HG03159 (cell line): ENCODE measurements around the gene AGTRAP.

ENCODE experiments used
- ATAC-seq: cut with Tn5 transposase; IDR thresholded peaks from one replicate; pipeline ENCODE4 v1.9.1; 2021; ENCODE audit warnings: mild to moderate bottlenecking, moderate library complexity; ENCODE audit not compliant: unreplicated experiment

Gene AGTRAP

DNA sequence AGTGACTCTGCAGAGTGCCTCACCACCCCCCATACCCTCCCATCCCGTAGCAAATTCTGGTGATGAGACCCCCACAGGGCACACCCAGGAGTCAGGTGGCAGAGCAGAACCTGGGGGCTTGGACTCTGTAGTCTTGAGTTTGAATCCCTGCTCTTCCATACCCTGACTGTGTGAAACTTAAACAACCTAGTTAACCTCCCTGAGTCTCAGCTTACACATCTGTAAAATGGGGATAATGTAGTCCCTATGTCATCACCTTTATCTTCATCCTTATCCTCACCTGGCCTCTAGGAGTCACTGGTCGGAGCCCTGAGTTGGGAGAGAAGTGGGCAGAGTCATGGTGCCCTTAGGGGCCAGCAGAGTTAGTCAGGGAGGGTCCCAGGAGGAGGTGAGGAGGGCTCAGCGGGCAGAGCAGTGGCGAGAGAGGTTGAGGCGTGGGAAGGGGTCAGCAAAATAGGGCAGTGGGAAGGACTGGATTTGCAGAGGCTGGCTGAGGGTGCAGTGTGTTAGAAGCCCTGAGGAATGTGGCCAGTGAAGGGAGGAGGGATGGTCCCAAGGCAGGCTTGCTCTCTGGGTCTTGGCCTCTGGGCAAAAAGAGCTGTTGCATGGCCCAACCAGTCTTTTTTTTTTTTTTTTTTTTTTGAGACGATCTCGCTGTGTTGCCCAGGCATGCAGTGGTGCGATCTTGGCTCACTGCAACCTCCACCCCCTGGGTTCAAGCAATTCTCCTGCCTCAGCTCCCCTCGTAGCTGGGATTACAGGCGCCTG, 44.6 kb downstream of the AGTRAP start:
- no peak for ATAC-seq

DNA sequence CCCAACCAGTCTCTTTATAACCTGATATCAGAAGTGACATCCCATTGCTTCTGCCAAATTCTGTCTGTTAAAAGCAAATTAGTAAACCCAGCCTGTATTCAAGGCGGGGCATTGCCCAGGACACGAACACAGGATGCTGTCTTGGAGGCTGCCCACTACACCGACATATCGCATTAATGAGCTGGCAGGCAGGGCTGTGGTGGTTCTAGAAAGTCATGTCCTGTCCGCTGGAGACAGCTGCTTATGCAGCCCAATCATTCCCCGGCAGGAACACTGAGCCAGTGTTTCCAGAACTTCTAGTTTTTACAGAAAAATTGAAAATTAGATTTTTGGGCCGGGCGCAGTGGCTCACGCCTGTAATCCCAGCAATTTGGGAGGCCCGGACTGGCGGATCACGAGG, 45.4 kb downstream of the AGTRAP start:
- ATAC-seq: no peak

DNA sequence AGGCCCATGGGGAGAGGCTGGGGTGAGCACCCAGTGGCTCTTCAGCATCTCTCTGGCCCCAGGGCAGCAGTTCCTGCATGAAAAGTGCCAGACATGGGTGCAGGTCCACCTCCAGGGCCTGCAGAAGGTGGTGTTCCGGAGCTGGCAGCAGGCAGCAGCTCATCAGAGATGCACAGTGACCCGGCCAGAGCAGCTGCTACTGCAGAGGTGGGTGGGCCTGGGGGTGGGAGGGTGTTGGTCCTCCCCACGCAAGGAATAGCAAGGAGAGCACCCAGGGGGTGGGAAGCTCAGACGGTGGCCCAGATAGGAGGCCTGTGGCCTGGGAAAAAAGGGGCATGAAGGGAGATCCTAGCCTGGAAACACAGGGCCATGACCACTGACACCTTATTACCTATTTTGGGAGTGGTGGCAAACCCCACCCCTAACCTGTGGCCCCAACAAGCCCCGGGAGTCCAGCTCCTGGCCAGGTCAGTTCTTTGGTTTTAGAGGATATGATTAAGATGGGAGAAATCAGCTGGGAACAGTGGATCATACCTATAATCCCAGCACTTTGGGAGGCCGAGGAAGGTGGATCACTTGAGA, 46.3 kb downstream of the AGTRAP start:
- ATAC-seq: no peak

DNA sequence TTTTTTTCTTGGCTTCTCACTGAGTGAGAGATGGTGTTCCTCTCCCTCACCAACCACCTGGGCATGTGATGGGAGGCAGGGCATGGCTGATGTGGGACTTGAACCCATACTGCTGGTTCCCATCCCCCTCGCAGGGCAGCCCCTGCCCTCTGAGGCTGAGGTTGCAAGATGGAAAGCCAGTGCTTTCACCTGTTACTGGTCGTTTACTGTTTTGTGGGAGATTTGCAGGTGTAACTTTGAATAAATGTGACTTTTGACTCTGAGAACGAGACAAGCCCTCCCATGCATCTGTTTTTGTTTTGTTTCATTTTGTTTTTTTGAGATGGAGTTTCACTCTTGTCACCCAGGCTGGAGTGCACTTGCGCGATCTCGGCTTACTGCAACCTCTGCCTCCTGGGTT, 47.6 kb downstream of the AGTRAP start:
- no peak for ATAC-seq

DNA sequence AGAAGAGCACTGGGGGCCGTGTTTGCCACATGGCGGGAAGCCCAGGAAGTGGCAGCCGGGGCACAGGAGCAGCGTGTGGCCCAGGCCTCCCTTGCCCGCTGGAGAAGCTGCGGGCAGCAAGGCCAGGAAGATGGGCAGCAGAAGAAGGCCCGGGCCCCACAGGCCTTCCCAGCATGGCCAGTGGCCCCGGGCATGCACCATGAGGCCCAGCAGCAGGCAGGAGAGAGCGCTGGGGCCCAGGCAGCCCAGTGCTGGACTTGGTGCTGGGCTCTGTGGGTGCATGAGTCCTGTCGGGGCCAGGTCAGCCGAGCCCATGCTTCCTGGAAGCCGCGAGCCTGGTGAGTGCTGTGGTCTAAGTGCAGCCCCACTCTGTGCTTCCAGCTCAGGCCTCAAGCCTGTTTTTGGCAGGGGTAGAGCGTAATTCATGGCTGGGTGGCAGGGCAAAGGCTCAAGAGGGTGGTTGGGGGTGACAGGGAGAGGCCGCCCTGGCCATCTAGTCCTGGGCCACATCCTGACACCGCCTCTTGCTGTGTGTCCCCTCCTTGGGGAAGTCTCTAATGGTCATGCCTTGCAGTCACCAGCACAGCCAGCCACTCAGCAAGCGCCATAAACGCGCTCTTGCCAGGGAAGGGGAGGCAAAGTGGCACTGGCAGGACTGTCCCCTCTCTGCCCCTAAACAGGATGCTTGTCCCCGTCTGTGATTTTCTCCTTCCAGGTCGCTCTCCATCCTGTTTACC, 48.5 kb downstream of the AGTRAP start:
- no peak for ATAC-seq

DNA sequence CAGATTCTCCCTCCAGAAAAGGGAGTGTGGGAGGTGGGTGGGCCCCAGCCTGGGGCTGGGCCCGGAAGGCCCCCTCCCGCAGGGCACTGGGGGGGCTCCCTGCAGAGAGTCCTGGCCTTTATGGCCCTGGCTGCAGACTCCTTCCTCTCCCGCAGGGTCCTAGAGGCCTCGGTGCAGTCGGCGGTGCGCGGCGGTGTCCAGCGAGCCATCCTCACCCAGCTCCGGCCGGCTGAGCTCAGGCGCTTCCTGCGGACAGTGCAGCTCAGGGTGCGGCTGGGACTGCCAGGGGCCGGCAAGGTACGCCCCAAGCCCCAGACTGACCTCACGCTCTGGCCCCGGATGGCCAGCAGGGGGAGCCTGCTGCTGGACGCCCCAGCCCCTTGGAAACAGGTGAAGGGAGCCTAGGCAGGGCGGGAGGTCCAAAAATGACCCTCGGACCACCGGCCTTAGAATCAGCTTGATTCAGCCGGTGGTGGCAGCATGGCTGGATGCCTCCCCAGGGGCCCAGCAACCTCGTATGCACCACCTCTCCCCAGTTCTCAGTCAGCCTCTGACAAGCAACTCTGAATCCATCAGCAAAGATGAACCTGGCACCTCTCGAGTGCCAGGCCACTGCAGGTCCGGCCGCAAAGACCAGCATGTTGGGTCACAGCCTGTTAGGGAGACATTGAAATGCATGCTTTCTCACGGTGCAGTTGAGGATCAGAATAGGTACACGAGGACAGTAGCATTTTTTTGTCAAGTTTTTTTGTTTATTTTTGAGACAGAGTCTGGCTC, 49.2 kb downstream of the AGTRAP start:
- ATAC-seq: no peak

DNA sequence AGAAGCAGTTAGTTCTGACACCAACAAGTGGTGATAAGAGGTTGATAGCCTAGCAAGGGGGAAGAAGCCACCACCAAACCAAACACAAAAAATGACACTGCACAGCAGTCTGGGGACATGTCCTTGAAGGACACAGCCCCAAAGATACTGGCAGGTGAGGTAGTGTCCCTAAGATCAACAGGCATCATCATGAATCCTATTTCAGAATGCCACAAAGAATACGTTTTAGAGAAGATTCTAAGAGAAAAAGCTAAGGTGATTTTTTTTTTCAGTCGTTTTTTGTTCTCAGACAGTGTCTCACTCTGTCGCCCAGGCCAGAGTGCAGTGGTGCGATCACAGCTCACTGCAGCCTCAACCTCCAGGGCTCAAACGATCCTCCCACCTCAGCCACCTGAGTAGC, 50.2 kb downstream of the AGTRAP start:
- ATAC-seq: no peak

DNA sequence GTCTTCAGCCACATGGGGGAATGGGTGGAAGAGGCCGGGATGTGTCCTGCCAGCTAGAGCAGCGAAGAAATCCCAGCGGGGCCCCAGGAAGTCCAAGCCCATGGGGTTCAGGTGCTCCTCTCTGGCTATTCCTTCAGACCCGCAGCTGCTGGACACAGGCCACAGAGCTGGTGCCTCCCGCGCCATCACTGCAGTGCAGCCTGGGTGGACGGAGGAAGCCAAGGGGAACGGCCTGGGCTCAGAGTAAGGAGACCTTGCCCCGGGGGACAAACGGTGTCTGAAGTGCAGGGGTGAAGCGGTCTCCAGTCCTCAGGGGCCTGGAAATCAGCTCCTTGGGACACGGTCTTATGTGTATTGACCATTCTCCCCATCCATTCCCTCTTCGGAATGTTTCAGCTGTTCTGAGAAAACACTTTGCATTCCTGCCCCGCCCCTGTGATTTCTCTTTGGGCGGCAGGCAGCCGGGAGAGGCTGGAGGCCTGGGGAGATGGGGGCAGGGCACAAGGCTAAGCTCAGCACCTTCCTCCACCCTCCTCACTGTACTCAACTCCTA, 51.4 kb downstream of the AGTRAP start:
- ATAC-seq: no peak

DNA sequence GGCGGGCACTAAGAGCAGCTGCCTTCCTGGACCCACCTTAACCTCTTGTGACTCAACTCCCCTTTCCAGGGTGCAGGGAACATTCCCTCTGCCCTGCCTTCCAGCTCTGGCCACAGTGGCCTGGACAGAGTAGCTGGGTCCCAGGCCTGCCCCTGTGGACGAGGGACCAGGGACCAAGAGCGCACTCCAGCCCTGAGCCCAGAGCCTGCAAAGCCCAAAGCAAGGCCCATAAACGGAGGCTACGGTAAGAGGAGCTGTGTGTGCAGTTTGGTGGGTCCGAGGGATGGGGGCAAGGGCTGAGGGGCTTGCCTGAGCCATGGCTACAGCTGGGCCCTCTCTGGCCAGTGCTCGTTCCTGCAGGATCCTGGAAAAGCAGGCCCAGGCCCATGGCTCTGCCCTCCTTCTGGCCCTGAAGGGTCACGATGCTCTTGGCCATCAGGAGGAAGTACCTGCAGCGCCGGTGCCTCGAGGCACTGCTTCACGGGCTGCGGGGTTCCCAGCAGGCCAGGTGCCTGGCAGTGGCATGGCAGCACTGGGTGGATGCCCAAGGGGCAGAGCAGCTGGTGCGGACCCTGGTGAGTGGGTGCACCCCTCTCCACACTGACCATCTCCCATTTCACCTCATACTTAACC, 52.0 kb downstream of the AGTRAP start:
- no peak for ATAC-seq

DNA sequence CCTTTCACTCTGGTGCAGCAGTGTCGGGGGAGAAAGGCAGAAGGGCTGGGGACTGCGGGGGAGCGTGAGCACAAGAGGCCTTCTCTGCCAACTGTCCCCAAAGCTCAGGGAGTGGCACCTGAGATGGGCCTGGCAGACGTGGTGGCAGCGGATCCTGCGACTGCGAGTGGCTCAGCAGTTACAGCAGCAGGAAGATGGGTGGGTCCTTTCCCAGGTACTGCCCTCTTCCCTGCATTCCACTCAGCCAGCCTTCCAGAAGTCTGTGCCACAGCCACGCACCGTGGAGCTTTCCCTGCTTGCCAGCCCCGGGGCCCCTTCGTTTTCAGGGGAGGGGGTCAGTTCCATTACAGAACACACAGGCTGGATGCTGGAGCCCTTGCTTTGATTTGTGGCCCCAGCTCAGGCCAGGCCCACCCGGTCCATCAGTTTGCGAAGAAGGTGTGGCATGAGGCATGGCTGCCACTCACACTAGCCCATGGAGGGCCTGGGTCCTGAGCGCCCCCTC, 52.7 kb downstream of the AGTRAP start:
- ATAC-seq: no peak

DNA sequence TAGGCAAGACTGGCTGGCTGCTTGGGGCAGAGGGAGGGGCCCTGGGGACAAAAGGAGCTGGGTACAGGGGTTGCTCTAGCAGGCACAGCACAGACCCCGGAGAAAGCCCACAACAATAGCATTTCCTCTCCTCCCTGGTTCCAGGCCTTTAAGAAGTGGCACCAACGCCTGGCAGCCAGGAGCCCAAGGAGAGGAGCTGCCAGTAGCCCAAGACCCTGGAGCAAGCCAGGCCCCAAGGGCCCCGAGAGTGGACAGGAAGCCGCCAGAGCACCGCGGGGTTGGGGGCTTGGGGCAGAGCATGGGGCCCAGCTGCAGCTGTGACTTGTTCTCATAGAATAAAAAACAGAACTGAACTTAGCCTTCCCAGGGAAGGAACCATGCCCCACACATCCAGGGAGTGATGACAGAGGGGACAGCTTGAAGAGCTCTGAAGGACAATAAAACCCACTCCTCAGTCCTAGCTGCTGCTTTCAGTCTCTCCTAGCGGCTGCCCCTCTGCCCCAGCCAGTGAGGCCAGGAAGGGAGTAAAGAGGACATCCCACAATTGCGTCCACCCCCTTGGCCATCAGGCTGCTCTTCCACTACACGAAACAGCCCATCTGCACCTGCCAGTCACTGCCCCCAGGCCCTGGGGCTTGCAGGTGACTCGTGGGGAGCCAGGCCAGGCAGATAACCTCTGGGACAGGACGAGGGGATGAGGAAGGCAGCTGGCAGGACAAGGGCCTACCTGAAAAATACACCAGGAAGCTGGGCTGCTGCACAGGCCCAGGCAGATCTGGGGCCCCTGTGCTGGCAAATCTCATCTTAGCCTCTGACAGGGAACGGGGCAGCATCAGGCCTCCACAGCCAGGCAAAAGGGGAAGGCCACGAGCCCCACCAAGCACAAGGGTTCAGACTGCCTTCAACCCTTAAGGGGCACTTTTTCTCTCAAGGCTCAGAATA, 53.5 kb downstream of the AGTRAP start:
- ATAC-seq: no peak

DNA sequence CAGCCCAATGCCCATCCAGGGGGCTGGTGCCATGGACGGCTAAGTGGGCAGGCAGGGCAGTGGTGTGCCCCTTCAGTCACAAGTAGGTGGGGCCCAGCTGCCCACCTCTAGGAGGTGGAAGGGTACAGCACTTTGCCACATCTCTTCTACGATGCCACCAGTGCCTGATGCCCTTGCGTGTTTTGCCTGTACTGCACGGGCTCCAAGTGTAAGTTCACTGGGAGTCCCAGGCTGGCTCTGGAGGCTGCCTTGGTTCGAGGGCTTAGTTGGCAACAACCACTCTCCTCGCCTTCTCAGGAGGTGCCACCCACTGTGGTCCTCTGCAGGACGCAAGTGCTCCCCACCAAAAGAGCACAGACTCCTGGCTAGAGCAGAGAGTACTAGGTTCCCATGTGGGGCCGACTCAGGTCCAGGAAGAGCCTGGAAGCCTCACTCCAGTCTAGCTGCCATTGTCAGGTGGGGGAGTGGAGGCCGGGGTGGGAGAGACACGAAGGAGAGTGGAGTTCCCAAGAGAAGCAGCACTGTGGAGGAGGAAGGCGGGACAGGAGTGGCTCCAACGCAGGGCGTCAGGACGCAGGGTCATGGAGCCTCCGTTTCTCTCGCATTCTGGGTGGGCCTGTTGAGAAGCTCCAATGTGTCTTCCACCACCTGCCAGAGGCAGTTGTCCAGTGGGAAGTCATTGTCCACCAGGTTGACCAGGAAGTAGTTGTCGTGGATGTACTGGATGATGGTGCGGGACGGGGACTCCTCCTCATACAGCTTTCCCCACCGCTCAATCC, 54.4 kb downstream of the AGTRAP start:
- ATAC-seq: no peak

DNA sequence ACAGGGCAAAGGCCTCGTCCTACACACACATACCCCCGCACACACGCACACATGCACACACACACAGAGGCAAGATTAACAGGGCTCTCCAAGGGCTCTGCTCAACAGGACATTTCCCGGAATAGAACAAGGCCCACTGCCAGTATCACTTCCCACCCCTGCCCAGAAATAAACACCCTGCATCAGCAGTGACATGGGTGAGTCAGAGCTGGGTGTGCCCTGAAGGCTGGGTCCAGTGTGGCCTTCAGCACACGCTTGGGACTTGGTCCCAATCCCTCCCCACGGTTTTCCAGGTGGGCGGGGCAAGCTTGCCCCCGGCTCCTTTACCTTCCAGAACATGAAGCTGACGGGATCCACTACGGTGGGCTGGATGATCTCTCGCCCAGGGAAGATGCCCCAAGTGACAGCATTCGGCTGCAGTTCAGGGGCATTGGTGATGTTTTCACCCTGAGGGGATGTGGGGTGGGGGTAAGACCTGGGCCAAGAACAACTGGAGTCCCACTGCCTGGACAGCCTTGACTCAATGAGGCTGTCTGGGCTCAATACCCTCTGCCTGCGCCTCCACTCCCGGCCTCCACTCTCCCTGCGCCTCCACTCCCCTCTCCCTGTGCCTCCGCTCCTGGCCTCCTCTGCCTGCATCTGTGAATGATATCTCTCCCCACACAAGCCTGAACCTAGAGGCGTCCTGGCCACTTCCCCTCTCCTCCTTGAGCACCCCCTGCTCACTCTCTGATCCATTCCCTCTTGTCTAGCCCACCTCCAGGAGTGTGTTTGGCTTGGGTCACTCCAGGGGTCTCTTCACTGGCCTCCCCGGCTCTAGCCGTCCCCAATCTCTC, 55.2 kb downstream of the AGTRAP start:
- no peak for ATAC-seq

DNA sequence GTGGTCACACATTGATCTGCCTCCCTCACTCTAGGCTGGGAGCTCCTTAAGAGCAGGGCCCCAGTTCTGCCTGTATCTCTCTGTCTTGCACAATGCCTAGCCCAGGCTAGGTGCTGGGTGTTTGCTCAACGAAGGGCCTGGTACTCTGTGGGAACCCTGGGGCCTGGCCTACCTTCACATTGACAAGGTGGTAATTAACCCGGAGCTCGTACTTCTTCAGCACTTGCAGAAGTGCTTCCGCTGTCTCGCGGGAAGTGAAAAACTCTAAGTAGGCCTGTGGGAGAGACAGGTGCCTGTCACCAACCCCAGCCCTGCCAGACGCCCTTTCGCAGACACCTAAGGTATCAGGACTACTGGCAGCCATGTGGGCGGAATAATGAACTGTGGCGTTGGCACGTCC, 56.2 kb downstream of the AGTRAP start:
- ATAC-seq: no peak

DNA sequence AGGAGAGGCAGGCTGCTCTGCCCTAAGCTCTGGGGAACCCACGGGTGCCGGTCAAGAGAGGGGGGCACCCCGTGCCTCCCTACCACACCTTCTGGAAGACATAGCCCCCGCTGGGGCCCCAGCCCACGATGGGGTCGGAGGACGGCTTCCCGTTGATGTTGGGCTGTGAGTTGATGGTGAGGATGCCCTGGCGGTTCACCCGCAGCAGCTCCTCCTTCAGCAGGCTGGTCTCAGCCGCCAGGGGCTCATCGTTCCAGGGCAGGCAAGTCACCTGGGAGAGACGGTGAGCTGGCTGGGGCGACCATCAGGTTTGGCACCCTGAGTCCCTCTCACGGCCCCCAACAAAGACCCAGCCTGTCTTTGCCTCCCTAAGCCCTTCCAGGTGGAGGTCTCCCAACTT, 57.9 kb downstream of the AGTRAP start:
- ATAC-seq: no peak

DNA sequence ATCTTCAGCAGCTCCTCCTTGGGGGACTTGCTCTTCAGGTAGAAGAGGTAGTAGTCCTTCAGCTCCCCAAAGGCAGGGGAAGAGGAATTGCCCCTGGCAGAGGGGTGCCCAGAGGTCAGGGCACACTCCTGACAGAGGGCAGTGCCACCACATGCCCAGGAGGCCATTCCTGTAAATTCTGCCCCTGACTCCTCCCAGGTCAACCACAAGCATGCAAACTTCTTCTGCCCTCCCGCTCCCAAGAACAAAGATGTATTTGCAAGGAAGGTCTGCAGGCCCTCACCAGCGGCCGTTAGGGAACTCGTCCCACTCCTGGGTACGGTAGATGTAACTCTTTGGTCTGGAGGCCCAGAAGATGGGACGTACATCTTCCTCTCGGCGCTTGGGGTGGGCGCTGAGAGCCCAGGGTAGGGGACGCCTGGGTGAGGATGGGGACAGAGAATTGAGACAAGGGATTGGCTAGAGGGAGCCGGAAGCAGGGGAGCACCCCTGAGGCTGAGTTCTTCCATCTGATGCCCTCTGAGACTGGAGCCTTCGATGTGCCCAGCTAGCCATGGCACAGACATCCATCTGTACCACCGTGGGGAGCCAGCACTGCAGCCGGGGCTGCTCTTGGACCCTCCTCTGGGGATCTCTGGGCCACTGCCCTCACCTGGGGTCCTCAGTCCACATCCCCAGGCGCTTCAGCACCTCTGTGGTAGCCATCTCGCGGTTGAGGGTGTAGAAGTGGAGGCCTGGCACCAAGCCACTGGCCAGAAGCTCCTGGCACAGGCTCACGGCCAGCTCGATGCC, 58.7 kb downstream of the AGTRAP start:
- no peak for ATAC-seq
